Mammary epithelial cell (primary cell): ENCODE data around the gene CFAP221.

Experiments used
- EZH2 ChIP-seq: IDR thresholded peaks from 2 replicates; pipeline ENCODE4 v1.6.1; 2012; ENCODE audit warnings: low read length, inconsistent platforms, borderline replicate concordance
- TF ChIP-seq, protein P1 (sequence below), 2 donors: IDR thresholded peaks in 1 of 2; conservative IDR thresholded peaks in 1 of 2; 2 replicates each; pipeline ENCODE4 v1.5.1; 2011 to 2012; ENCODE audit warnings: inconsistent platforms in 2 of 2, low read length in 2 of 2, mild to moderate bottlenecking in 2 of 2, control low read depth in 1 of 2, low read depth in 1 of 2; ENCODE audit not compliant: insufficient read depth in 1 of 2; ENCODE audit errors: extremely low read depth in 1 of 2

GRCh38 chr2:119681868-119682220 is 137.6 kb downstream of the CFAP221 start:
- TF ChIP-seq, protein P1, sequence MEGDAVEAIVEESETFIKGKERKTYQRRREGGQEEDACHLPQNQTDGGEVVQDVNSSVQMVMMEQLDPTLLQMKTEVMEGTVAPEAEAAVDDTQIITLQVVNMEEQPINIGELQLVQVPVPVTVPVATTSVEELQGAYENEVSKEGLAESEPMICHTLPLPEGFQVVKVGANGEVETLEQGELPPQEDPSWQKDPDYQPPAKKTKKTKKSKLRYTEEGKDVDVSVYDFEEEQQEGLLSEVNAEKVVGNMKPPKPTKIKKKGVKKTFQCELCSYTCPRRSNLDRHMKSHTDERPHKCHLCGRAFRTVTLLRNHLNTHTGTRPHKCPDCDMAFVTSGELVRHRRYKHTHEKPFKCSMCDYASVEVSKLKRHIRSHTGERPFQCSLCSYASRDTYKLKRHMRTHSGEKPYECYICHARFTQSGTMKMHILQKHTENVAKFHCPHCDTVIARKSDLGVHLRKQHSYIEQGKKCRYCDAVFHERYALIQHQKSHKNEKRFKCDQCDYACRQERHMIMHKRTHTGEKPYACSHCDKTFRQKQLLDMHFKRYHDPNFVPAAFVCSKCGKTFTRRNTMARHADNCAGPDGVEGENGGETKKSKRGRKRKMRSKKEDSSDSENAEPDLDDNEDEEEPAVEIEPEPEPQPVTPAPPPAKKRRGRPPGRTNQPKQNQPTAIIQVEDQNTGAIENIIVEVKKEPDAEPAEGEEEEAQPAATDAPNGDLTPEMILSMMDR (conservative IDR thresholded peaks at IDR 0.05 in 1 of 2, IDR thresholded peaks at IDR 0.05 in 1 of 2; ENCODE audit: extremely low read depth in 1 of 2, insufficient read depth in 1 of 2, low read depth in 1 of 2, low read length in 2 of 2), result no peak
- TF ChIP-seq EZH2, result no peak
